Measurements from ENCODE around the gene PDE4D.

Gene PDE4D

GRCh38 chr5:59067956-59068656, 825.4 kb downstream of the PDE4D start:
- no peak overlapping the region for H3K27ac ChIP-seq
- no peak for DNase-seq
- TF ChIP-seq, protein P1, sequence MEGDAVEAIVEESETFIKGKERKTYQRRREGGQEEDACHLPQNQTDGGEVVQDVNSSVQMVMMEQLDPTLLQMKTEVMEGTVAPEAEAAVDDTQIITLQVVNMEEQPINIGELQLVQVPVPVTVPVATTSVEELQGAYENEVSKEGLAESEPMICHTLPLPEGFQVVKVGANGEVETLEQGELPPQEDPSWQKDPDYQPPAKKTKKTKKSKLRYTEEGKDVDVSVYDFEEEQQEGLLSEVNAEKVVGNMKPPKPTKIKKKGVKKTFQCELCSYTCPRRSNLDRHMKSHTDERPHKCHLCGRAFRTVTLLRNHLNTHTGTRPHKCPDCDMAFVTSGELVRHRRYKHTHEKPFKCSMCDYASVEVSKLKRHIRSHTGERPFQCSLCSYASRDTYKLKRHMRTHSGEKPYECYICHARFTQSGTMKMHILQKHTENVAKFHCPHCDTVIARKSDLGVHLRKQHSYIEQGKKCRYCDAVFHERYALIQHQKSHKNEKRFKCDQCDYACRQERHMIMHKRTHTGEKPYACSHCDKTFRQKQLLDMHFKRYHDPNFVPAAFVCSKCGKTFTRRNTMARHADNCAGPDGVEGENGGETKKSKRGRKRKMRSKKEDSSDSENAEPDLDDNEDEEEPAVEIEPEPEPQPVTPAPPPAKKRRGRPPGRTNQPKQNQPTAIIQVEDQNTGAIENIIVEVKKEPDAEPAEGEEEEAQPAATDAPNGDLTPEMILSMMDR (IDR thresholded peaks at IDR 0.05; ENCODE audit: low read depth, low read length) = no peak

GRCh38 chr5:59066367-59067163, 827.0 kb downstream of the PDE4D start:
- Histone ChIP-seq H3K27ac (no peak overlapping the region), H3K36me3 (no peaks in the 10 kb centered on the region), H3K27me3 (ENCODE audit: insufficient read depth, low read depth, severe bottlenecking) (no peaks in the 10 kb centered on the region), H3K4me3 (ENCODE audit: low read depth, low read length) (no peak overlapping the region), H3K9me3 (ENCODE audit: severe bottlenecking) (no peaks in the 10 kb centered on the region)
- TF ChIP-seq, protein P1 (IDR thresholded peaks at IDR 0.05; ENCODE audit: low read depth, low read length) = no peak
- DNase-seq = no peak

More at GRCh38 chr5:59067956-59068656, 825.4 kb downstream of the PDE4D start:
- H3K36me3 ChIP-seq = no peaks in the 10 kb centered on the region
- H3K27me3 ChIP-seq (ENCODE audit: insufficient read depth, low read depth, severe bottlenecking) = no peaks in the 10 kb centered on the region
- H3K9me3 ChIP-seq (ENCODE audit: severe bottlenecking) = no peaks in the 10 kb centered on the region
- H3K4me3 ChIP-seq (ENCODE audit: low read depth, low read length) = no peak overlapping the region

DNA sequence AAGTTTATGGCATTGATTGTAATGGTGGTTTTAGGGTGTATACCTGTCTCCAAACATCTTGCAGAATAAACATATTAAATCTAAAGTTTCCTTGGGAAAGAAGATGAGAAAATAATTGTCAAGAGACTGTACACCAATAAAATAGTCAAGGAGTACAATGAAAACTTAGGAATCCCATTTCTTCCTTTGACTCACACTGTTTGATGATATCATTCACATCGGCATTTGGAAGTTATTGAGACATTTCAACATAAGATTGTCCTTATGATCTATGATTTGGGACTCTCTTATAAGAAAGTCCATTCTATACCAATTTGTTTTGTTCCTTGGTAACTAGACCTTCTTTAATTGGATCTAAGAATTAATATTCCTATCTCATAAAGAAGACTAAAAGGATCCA, 828.0 kb downstream of the PDE4D start:
- H3K9me3 ChIP-seq (ENCODE audit: severe bottlenecking) = no peaks in the 10 kb centered on the region
- no peak for DNase-seq
- no peaks in the 10 kb centered on the region for H3K27me3 ChIP-seq (ENCODE audit: insufficient read depth, low read depth, severe bottlenecking)
- no peaks in the 10 kb centered on the region for H3K36me3 ChIP-seq
- H3K27ac ChIP-seq = no peak overlapping the region
- no peak overlapping the region for H3K4me3 ChIP-seq (ENCODE audit: low read depth, low read length)
- TF ChIP-seq, protein P1 (IDR thresholded peaks at IDR 0.05; ENCODE audit: low read depth, low read length) = no peak

DNA sequence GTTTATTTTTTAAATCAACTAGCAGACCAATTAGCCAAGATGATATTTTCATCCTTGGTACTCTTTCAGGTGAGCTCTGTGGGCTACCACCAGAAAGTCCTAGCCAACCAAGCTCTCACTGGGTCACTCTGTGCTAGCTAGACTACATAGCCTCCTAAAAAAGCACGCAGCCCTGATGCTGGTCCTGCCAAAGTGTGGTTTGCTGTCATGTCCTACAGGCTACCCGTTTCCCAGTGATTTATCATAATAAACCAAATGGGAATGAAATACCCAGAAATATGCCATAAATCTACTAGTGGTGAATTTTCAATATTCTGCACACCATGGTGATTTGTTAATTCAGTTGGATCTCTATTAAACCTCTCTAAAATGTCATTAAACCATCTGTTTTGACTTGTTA, 829.2 kb downstream of the PDE4D start:
- Histone ChIP-seq H3K27ac (no peak overlapping the region), H3K36me3 (no peaks in the 10 kb centered on the region), H3K4me3 (ENCODE audit: low read depth, low read length) (no peak overlapping the region), H3K9me3 (ENCODE audit: severe bottlenecking) (no peaks in the 10 kb centered on the region), H3K27me3 (ENCODE audit: insufficient read depth, low read depth, severe bottlenecking) (no peaks in the 10 kb centered on the region)
- TF ChIP-seq, protein P1 (IDR thresholded peaks at IDR 0.05; ENCODE audit: low read depth, low read length) = no peak
- DNase-seq = no peak

DNA sequence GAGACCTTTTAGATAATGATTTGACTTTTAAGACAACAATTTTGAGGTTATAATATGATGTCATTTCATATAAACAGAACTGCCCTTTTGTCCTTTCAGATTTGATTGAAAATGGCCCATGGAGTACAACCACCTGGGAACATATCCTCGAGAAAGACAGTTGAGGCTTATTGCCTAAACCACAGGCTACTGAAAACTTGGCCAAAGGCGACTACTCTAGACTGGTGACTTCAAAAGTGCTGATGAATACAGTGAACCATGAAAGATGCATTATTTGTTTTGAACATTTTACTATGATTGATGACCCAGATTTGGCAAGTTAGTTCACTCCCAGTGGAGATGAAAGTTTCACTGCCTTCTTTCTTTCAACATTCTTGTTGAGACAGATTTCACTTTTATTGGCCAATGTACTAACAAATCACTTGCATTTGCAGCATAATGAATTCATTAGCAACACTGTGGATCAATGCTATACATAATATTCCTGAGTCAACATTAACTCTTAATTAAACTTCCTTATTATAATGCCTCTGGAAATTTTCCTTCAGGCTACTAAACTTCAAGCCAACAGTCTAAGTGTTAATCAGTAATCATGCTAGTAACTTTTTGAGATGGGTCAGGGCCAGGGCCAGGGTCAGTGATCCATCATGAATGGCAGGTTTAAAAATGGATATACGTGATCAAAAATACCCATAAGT, 830.4 kb downstream of the PDE4D start:
- Histone ChIP-seq H3K27ac (no peak overlapping the region), H3K36me3 (no peaks in the 10 kb centered on the region), H3K27me3 (ENCODE audit: insufficient read depth, low read depth, severe bottlenecking) (no peaks in the 10 kb centered on the region), H3K4me3 (ENCODE audit: low read depth, low read length) (no peak overlapping the region), H3K9me3 (ENCODE audit: severe bottlenecking) (no peaks in the 10 kb centered on the region)
- TF ChIP-seq, protein P1 (IDR thresholded peaks at IDR 0.05; ENCODE audit: low read depth, low read length) = no peak
- no peak for DNase-seq
